Psoas muscle (tissue), 8 donors: ENCODE data around the gene FADS2. TPM values are rescaled to one million over a fixed set of nuclear protein-coding genes. Genes with fewer than 3 reads are reported as not detected.

Source experiments
- ATAC-seq, 4 donors: fragments of 200-7000 bp; cut with Tn5 transposase; one replicate each; pipeline ENCODE4 v1.9.1; 2020; ENCODE audit warnings: moderate library complexity in 3 of 4, mild to moderate bottlenecking in 2 of 4
- DNase-seq, 2 donors: peaks; one replicate each; pipeline ENCODE4 v3.0.0-alpha.2; 2020
- H3K27ac ChIP-seq: fragments of 200-600 bp; one replicate; pipeline ENCODE4 v1.8.0; 2022
- H3K27me3 ChIP-seq, 3 donors: fragments of 200-600 bp in 1 of 3; one replicate each; pipeline versions ENCODE4 v1.6.1 to v1.8.0; 2013 to 2022; ENCODE audit warnings: low read length in 2 of 3, mild to moderate bottlenecking in 2 of 3, moderate library complexity in 1 of 3; ENCODE audit not compliant: insufficient read depth in 3 of 3
- H3K36me3 ChIP-seq, 2 donors: fragments of 200-600 bp in 1 of 2; one replicate each; pipeline versions ENCODE4 v1.6.1 to v1.8.0; 2013 to 2022; ENCODE audit warnings: low read depth in 1 of 2, mild to moderate bottlenecking in 1 of 2, moderate library complexity in 1 of 2; ENCODE audit not compliant: insufficient read depth in 1 of 2
- H3K4me1 ChIP-seq: fragments of 200-600 bp; one replicate; pipeline ENCODE4 v1.8.0; 2022
- H3K4me3 ChIP-seq: fragments of 200-600 bp; one replicate; pipeline ENCODE4 v1.8.0; 2022; ENCODE audit warnings: mild to moderate bottlenecking
- H3K9me3 ChIP-seq: fragments of 200-600 bp; one replicate; pipeline ENCODE4 v1.8.0; 2022
- CTCF ChIP-seq: fragments of 200-600 bp; IDR thresholded peaks from one replicate; pipeline ENCODE4 v1.8.0; 2022; ENCODE audit warnings: antibody characterized with exemption
- WGBS, 3 donors: extraction: QIAGEN DNeasy Blood & Tissue Kit; methylation state at CpG; one replicate each; pipeline versions ENCODE4 v1.1.6 to v1.1.7; 2013; 5-methylcytosine and 5-hydroxymethylcytosine counted together
- intact Hi-C, 2 donors: fragments of 100-400 bp; cut with DNase I; formaldehyde crosslinking; loops; one replicate each; pipeline versions ENCODE4 v1.11.0 to v1.14.2; 2022
- polyA plus RNA-seq, 3 donors: library from polyadenylated mRNA; stranded (reverse); fragments of 200-250 nt; gene quantifications; one replicate each; pipeline ENCODE4 v1.2.3, GENCODE V29; 2013
- total RNA-seq, 4 donors: library from RNA; stranded (reverse); fragmentation: NEBNext Ultra II Directional in 2 of 4; extraction: Animal tissue kit (Norgen Biotek cat#: 25700) in 2 of 4; gene quantifications; one replicate each; pipeline versions ENCODE4 v1.2.1 to v1.2.4, GENCODE V29; 2021 to 2023
- donor health status: healthy with polysubstance abuse.
- donor health status: DM: no; HTN: no; CAD: no; lungs with moderate emphysema.
- donor health status: Bipolar disorder and iron deficiency.
- donor health status: healthy.
- donor health status: DM: yes; HTN: yes; CAD: no.
- donor health status: DM: no; HTN: no; CAD: no.
- donor health status: DM: no; HTN: no; CAD: no.
- donor health status: DM: yes; HTN: yes; CAD: no.

Gene FADS2
- total and polyA plus RNA-seq, 7 donors = 2.2 to 8.4 (median 5.5) TPM

GRCh38 chr11:61812736-61813411 is 15.2 kb upstream of the FADS2 start:
- peaks cover 0 to 29% of the 10 kb centered on the region in 2 donors for H3K36me3 ChIP-seq
- no peak for TF ChIP-seq CTCF
- 91 to 98% (median 93%) methylated on average over 4 of the region's 4 CpGs for WGBS, 3 donors
- H3K4me1 ChIP-seq = peaks cover 13% of the 10 kb centered on the region
- DNase-seq (no peak), ATAC-seq (no peak)
- H3K9me3 ChIP-seq = no peaks in the 10 kb centered on the region
- H3K27ac ChIP-seq = no peak overlapping the region
- intact Hi-C loops = no loop called here
- H3K27me3 ChIP-seq = no peaks in the 10 kb centered on the region
- H3K4me3 ChIP-seq = no peak overlapping the region

GRCh38 chr11:61814247-61814957 is 13.7 kb upstream of the FADS2 start:
- ATAC-seq (no peak), DNase-seq (peak in 1 of 2 donors; percentile 39)
- H3K27ac ChIP-seq = peak overlapping the region; percentile 92
- WGBS, 3 donors = 74 to 77% (median 76%) methylated on average over 16 of the region's 16 CpGs
- H3K4me1 ChIP-seq = peaks cover 13% of the 10 kb centered on the region
- TF ChIP-seq CTCF = no peak
- peak overlapping the region; percentile 85 for H3K4me3 ChIP-seq
- peaks cover 0 to 19% of the 10 kb centered on the region in 2 donors for H3K36me3 ChIP-seq
- no peaks in the 10 kb centered on the region for H3K27me3 ChIP-seq
- H3K9me3 ChIP-seq = no peaks in the 10 kb centered on the region
- intact Hi-C loops = no loop called here

- H3K4me1 ChIP-seq = peaks cover 13% of the 10 kb centered on the region
- 1% methylated on average over 49 to 66 of the region's 66 CpGs for WGBS, 3 donors
- no peak for TF ChIP-seq CTCF
- DNase-seq (peak; percentile 97), ATAC-seq (peak; percentile 86 to 91 (median 90))
- no peaks in the 10 kb centered on the region for H3K27me3 ChIP-seq
- intact Hi-C loops = loop anchor here in 1 of 2 donors (5.0 kb wide), 1 partner anchor 77 kb away; the partner anchor contains the start of gene FADS3
- H3K4me3 ChIP-seq = peak overlapping the region; percentile 85
- H3K27ac ChIP-seq = peak overlapping the region; percentile 92
- H3K36me3 ChIP-seq = peaks cover 0 to 11% of the 10 kb centered on the region in 2 donors
- H3K9me3 ChIP-seq = no peaks in the 10 kb centered on the region
These were observed 12.9 kb upstream of the FADS2 start for GRCh38 chr11:61814958-61815789.

- ATAC-seq (peak; percentile 17 to 55 (median 30)), DNase-seq (peak; percentile 74 to 81)
- no peaks in the 10 kb centered on the region for H3K27me3 ChIP-seq
- H3K27ac ChIP-seq = peak overlapping the region; percentile 92
- no peaks in the 10 kb centered on the region for H3K9me3 ChIP-seq
- no peak for TF ChIP-seq CTCF
- intact Hi-C loops = loop anchor here in 1 of 2 donors (5.0 kb wide), 1 partner anchor 76 kb away; the partner anchor contains the start of gene FADS3
- H3K4me1 ChIP-seq = peaks cover 13% of the 10 kb centered on the region
- peak overlapping the region; percentile 85 for H3K4me3 ChIP-seq
- WGBS, 3 donors = 0 to 1% (median 1%) methylated on average over 51 to 69 of the region's 69 CpGs
- H3K36me3 ChIP-seq = peaks cover 0 to 8% of the 10 kb centered on the region in 2 donors
These were observed 12.0 kb upstream of the FADS2 start for GRCh38 chr11:61815790-61816735.
